Heart left ventricle (tissue), 16 donors: ENCODE measurements around the gene DOHH. TPM values are rescaled to one million over a fixed set of nuclear protein-coding genes. Genes with fewer than 3 reads are reported as not detected.

Experiments used
- ATAC-seq, 4 donors: fragments of 200-7000 bp; cut with Tn5 transposase; one replicate each; pipeline ENCODE4 v1.9.1; 2020 to 2022; ENCODE audit warnings: moderate library complexity in 4 of 4, mild to moderate bottlenecking in 3 of 4, moderate number of reproducible peaks in 1 of 4
- DNase-seq, 5 donors: peaks; one replicate each; pipeline ENCODE4 v3.0.0-alpha.2; 2020
- H3K27ac ChIP-seq, 12 donors: fragments of 200-600 bp; sonication (generic) in 4 of 12; one replicate each; pipeline versions ENCODE4 v1.5.0 to v1.8.0; 2016 to 2022; ENCODE audit warnings: mild to moderate bottlenecking in 2 of 12
- H3K27me3 ChIP-seq, 9 donors: fragments of 200-600 bp; sonication (generic) in 2 of 9; one replicate each; pipeline versions ENCODE4 v1.5.1 to v1.8.0; 2016 to 2022; ENCODE audit warnings: mild to moderate bottlenecking in 3 of 9
- H3K36me3 ChIP-seq, 9 donors: fragments of 200-600 bp; sonication (generic) in 2 of 9; one replicate each; pipeline versions ENCODE4 v1.5.0 to v1.8.0; 2018 to 2022; ENCODE audit warnings: mild to moderate bottlenecking in 2 of 9
- H3K4me1 ChIP-seq, 12 donors: fragments of 200-600 bp; sonication (generic) in 4 of 12; one replicate each; pipeline versions ENCODE4 v1.5.0 to v1.8.0; 2016 to 2022; ENCODE audit warnings: mild to moderate bottlenecking in 3 of 12
- H3K4me3 ChIP-seq, 12 donors: fragments of 200-600 bp; sonication (generic) in 4 of 12; one replicate each; pipeline versions ENCODE4 v1.5.0 to v1.8.0; 2017 to 2022; ENCODE audit warnings: mild to moderate bottlenecking in 9 of 12, moderate library complexity in 4 of 12
- H3K9me3 ChIP-seq, 12 donors: fragments of 200-600 bp; sonication (generic) in 4 of 12; one replicate each; pipeline versions ENCODE4 v1.5.0 to v1.8.0; 2016 to 2022; ENCODE audit warnings: mild to moderate bottlenecking in 1 of 12
- POLR2A ChIP-seq, 2 donors: fragments of 450-650 bp; IDR thresholded peaks; one replicate each; pipeline ENCODE4 v1.6.1; 2017; ENCODE audit warnings: antibody characterized with exemption in 2 of 2, mild to moderate bottlenecking in 2 of 2, moderate library complexity in 2 of 2
- WGBS, 4 donors: extraction: QIAGEN DNeasy Blood & Tissue Kit in 2 of 4; methylation state at CpG; one replicate each; pipeline versions ENCODE4 v1.1.5 to v1.1.7; 2013 to 2018; 5-methylcytosine and 5-hydroxymethylcytosine counted together
- intact Hi-C, 10 donors: fragments of 100-400 bp; cut with DNase I; formaldehyde crosslinking; loops; one replicate each; pipeline versions ENCODE4 v1.11.1 to v1.14.2; 2022
- long read RNA-seq, 3 donors: library from polyadenylated mRNA; unstranded; transcript quantifications; one replicate each; pipeline ENCODE4 v2.0.0, GENCODE V29; 2020 to 2021
- polyA plus RNA-seq, 2 donors: library from polyadenylated mRNA; stranded (reverse); fragments of 200-250 nt; gene quantifications; one replicate each; pipeline ENCODE4 v1.2.3, GENCODE V29; 2013
- total RNA-seq, 9 donors: library from RNA; depleted of rRNA in 2 of 9; stranded (reverse); fragments of >200 nt in 2 of 9; fragmentation: NEBNext Ultra II Directional in 3 of 9; extraction: Animal tissue kit (Norgen Biotek cat#: 25700) in 3 of 9; gene quantifications; one replicate each; pipeline versions ENCODE4 v1.1.0 to v1.2.4, GENCODE V29; 2016 to 2023
- TF ChIP-seq, protein P1 (sequence below), 12 donors: fragments of 200-600 bp; sonication (generic) in 4 of 12; IDR thresholded peaks; one replicate each; pipeline versions ENCODE4 v1.5.0 to v1.8.0; 2018 to 2022; ENCODE audit warnings: antibody characterized with exemption in 12 of 12, mild to moderate bottlenecking in 5 of 12
- donor health status: ischemic (EF 13 %, LVEDD 7.1; RV severe dilation, severe dysfunction).
- donor health status: healthy with polysubstance abuse.
- donor health status: DM: no; HTN: yes; CAD: no.
- donor health status: DM: no; HTN: no; CAD: no.
- donor health status: ischemic (EF 25% LVEDD 6.9; RV normal size, moderate dysfunction).
- donor health status: ischemic (EF 25% LVEDD 5.7; RV mildly dilated, moderate dysfunction).
- donor health status: healthy.
- donor health status: DM: yes; HTN: yes; CAD: no.
- donor health status: ischemic (EF 35%, LVEDD 5.7; RV mildly dilated, moderate dysfunction).
- donor health status: nonischemic (EF 11% LVEDD 7.7; RV severe dilation, severe dysfunction).
- donor health status: DM: yes; HTN: yes; CAD: no.
- donor health status: PGD.
- donor health status: ischemic (EF 29% LVEDD 5.4; RV normal size, mild dysfunction).
- donor health status: nonischemic (EF 23%, LVEDD 6.1; RV moderate dilation, normal function).

The DOHH gene, protein sequence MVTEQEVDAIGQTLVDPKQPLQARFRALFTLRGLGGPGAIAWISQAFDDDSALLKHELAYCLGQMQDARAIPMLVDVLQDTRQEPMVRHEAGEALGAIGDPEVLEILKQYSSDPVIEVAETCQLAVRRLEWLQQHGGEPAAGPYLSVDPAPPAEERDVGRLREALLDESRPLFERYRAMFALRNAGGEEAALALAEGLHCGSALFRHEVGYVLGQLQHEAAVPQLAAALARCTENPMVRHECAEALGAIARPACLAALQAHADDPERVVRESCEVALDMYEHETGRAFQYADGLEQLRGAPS
- total RNA-seq (10 to 100 TPM in 5 of 9 donors, 1 to 10 TPM in 4; 7.4 to 32.3 (median 10.1) TPM), polyA plus RNA-seq (10 to 100 TPM; 17.9 to 34.3 TPM)
- long read RNA-seq, donor 1, transcript DOHH-201 (5 exons, 2,031 nt), result major isoform, 58 of 69 reads
- long read RNA-seq, donor 1, partial matches to known transcripts, result 10 of 69 reads
- long read RNA-seq, donor 1, other reads (novel, unspliced or antisense), result 1 of 69 reads
- long read RNA-seq, donor 2, transcript DOHH-201 (5 exons, 2,031 nt), result major isoform, 275 of 302 reads
- long read RNA-seq, donor 2, partial matches to known transcripts, result 11 of 302 reads
- long read RNA-seq, donor 2, other reads (novel, unspliced or antisense), result 16 of 302 reads
- long read RNA-seq, donor 3, transcript DOHH-201 (5 exons, 2,031 nt), result major isoform, 67 of 77 reads
- long read RNA-seq, donor 3, partial matches to known transcripts, result 3 of 77 reads
- long read RNA-seq, donor 3, other reads (novel, unspliced or antisense), result 7 of 77 reads

DNA sequence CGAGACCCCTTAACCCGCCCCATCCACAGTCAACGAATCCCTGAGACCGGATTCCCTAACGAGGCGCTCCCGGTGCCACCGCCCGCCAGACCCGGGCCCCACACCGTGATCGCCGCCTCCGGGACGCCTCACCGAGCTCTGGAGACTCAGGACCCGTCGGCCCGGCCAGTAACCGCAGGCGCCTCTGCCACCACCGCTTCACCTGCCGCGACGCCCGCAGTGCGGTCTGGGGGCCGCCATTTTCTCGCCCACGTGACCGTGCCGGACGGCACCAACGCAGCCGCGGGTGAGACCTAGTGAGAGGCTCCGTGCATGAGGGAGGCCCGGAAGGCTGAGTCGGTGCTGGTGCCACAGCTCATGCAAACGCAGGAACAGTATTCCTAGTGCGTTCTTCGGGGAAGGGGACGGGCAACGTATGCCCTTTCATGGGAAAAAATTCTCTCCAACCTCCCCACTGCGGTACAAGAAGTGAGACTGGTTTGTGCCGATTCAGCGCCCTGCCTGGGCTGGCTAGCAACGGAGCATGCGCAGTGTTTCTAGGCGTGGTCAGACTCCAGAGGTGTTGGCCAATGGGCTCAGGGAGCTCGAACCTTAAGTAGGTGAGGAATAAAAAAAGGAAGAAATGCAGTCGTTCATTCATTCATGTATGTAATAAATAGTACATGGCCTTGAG is at the start of gene DOHH:
DOHH (minus strand) TSS at position 246 of the 673 bp plus-strand sequence. CDS start 3,860 bp downstream, outside the sequence.
- DNase-seq (peak; percentile 95 to 97 (median 96)), ATAC-seq (peak; percentile 93 to 97 (median 94))
- WGBS, 4 donors, result 0% methylated on average over 46 to 52 of the region's 52 CpGs
- Histone ChIP-seq H3K27me3 (no peaks in the 10 kb centered on the region), H3K27ac (peak within 1 kb of the TSS; percentile 84 to 98 (median 95)), H3K4me1 (peaks cover 0 to 27% (median 15%) of the 10 kb centered on the region in 12 donors), H3K9me3 (no peaks in the 10 kb centered on the region), H3K4me3 (peak within 1 kb of the TSS; percentile 67 to 99 (median 92)), H3K36me3 (peaks cover 0 to 14% (median 11%) of the 10 kb centered on the region in 9 donors)
- TF ChIP-seq, protein P1, sequence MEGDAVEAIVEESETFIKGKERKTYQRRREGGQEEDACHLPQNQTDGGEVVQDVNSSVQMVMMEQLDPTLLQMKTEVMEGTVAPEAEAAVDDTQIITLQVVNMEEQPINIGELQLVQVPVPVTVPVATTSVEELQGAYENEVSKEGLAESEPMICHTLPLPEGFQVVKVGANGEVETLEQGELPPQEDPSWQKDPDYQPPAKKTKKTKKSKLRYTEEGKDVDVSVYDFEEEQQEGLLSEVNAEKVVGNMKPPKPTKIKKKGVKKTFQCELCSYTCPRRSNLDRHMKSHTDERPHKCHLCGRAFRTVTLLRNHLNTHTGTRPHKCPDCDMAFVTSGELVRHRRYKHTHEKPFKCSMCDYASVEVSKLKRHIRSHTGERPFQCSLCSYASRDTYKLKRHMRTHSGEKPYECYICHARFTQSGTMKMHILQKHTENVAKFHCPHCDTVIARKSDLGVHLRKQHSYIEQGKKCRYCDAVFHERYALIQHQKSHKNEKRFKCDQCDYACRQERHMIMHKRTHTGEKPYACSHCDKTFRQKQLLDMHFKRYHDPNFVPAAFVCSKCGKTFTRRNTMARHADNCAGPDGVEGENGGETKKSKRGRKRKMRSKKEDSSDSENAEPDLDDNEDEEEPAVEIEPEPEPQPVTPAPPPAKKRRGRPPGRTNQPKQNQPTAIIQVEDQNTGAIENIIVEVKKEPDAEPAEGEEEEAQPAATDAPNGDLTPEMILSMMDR (IDR thresholded peaks at IDR 0.05), result no peak
- TF ChIP-seq POLR2A (IDR thresholded peaks at IDR 0.05), result no peak
- intact Hi-C loops, result no loop called here

DNA sequence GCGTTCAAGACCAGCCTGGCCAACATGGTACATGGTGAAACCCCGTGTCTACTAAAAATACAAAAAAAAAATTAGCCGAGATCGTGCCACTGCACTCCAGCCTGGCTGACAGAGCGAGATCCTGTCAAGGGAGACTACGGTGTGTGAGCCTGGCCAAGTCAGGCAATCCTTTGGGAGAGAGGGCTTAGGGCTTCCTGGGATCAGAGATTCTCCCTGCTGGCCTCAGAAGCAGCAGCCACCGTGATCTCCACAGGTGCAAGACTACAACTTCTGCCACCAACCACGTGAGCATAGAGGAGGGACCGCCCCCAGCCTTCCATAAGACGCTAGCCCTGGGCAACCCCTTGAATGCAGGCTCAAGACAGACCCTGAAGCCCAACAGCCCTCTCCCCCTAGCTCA is 49.3 kb upstream of the DOHH start:
- Histone ChIP-seq H3K9me3 (no peaks in the 10 kb centered on the region), H3K36me3 (peaks cover 0 to 51% (median 11%) of the 10 kb centered on the region in 9 donors), H3K4me1 (peaks cover 0 to 40% (median 12%) of the 10 kb centered on the region in 12 donors), H3K27ac (no peak overlapping the region), H3K27me3 (no peaks in the 10 kb centered on the region), H3K4me3 (no peak overlapping the region)
- ATAC-seq, result no peak
- WGBS, 4 donors, result 78 to 90% (median 88%) methylated on average over 8 to 10 of the region's 10 CpGs
- intact Hi-C loops, result loop anchor here in 6 of 10 donors (5.0 to 10.0 kb wide), 5 partner anchors 65 to 165 kb away; partner anchors contain the start of genes TJP3 (in 2 of the 6) and PIP5K1C (in 1 of the 6)
- DNase-seq, result peak in 1 of 5 donors; percentile 17
- no peak for TF ChIP-seq POLR2A (IDR thresholded peaks at IDR 0.05)
- TF ChIP-seq, protein P1 (IDR thresholded peaks at IDR 0.05), result no peak

DNA sequence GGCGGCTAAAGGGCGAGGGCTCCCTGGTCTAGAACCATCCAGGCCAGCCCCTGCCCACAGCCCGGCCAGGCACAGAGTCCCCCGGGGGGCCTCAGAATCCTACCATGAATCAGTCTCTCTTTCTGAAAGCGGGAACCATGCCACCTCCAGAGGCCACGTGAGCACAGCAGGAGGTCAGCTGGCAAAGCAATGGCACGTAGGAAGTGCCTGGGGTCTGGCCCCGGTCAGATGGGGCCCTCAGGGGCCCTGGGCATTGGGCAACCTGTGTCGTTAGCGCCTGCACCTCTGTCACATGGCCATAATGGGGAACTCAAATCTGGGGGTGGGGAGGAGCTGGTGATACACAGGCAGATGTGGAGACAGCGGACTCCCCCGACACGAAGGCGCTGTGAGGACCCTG is 48.1 kb upstream of the DOHH start:
- peaks cover 0 to 62% (median 11%) of the 10 kb centered on the region in 9 donors for H3K36me3 ChIP-seq
- no peaks in the 10 kb centered on the region for H3K27me3 ChIP-seq
- no peaks in the 10 kb centered on the region for H3K9me3 ChIP-seq
- 81 to 96% (median 88%) methylated on average over 8 to 14 of the region's 14 CpGs for WGBS, 4 donors
- TF ChIP-seq, protein P1 (IDR thresholded peaks at IDR 0.05), result no peak
- no peak for TF ChIP-seq POLR2A (IDR thresholded peaks at IDR 0.05)
- H3K4me1 ChIP-seq, result peaks cover 0 to 28% (median 4%) of the 10 kb centered on the region in 12 donors
- H3K4me3 ChIP-seq, result no peak overlapping the region
- no peak for DNase-seq
- no peak for ATAC-seq
- intact Hi-C loops, result loop anchor here in 5 of 10 donors (5.0 to 10.0 kb wide), 3 partner anchors 69 to 159 kb away; partner anchors contain the start of genes TJP3 (in 2 of the 5) and PIP5K1C (in 1 of the 5)
- H3K27ac ChIP-seq, result no peak overlapping the region
